ENCODE results near the gene FCN1. TPM values are rescaled to one million over a fixed set of nuclear protein-coding genes. Genes with fewer than 3 reads are reported as not detected.

FCN1 gene
- total RNA-seq, 1 experiment from 2014 or later: not detected

DNA sequence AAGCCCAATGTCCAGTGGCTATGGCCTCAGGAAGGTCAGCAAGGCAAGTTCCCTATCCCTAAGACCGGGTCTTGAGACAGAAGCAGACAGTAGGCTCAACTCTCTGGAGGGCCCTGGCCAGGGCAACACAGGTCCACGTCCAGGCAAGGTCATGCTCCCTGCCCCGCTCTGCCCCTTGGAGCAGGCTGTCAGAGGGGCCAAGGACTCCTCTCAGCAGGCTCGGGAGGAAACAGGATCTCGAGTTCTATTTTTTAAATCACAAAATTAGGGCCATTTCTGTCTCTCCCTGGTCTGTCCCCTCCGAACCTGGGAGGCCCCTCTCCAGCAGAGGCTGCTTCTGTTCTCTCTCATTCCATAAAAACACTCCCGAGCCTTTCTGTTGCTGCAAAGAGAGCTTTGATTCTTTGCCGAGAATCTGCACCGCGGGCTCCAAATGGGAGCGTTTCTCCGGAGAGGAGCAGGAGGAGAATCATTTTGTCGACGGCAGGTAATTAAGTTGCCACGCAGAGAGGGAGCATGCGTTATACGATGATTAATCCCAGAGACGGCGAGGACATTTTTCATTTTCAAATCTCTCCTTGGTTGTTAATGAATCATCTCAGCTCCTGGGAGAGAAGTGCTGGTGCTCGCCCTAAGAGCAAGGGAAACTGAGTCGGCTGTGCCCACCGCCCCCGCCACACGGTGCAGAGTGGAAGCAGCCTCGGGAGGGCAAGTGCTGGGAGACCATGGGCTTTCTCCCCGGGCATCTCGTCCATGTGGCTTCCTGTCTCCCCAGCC, 24.5 kb upstream of the FCN1 start:
- DNase-seq (no peak), ATAC-seq (no peak)
- POLR2A ChIA-PET (ENCODE audit: unreplicated experiment): no interaction called here
- no peak overlapping the region for H3K9ac ChIP-seq (ENCODE audit: low read length)
- H3K9me2 ChIP-seq (replicated peaks; ENCODE audit: low read length): no peaks in the 10 kb centered on the region
- H3K4me2 ChIP-seq (ENCODE audit: low read length): no peak overlapping the region
- no TSS peak for BruUV-seq (replicated peaks)
- H3K4me3 ChIP-seq (ENCODE audit: low read length): no peak overlapping the region
- no peaks in the 10 kb centered on the region for H3K4me1 ChIP-seq (ENCODE audit: insufficient read depth, low read length)
- no peaks in the 10 kb centered on the region for H3K9me3 ChIP-seq (ENCODE audit: low read length)
- no peaks in the 10 kb centered on the region for H3K36me3 ChIP-seq (ENCODE audit: low read depth, low read length)
- intact Hi-C loops (cut with micrococcal nuclease): no loop called here
- no peaks in the 10 kb centered on the region for H4K20me1 ChIP-seq (ENCODE audit: low read length)
- H3K27me3 ChIP-seq (ENCODE audit: low read length): peaks cover 19% of the 10 kb centered on the region; the same call in 1 of the 2 replicates
- no peaks in the 10 kb centered on the region for H3K79me2 ChIP-seq (ENCODE audit: low read length)
- TF ChIP-seq EZH2 (IDR thresholded peaks at IDR 0.05; ENCODE audit: low read length, unreplicated experiment) (no peak), EZH2phosphoT487 (IDR thresholded peaks at IDR 0.05; ENCODE audit: borderline replicate concordance, low read length) (no peak)
- TF ChIP-seq, protein P1, sequence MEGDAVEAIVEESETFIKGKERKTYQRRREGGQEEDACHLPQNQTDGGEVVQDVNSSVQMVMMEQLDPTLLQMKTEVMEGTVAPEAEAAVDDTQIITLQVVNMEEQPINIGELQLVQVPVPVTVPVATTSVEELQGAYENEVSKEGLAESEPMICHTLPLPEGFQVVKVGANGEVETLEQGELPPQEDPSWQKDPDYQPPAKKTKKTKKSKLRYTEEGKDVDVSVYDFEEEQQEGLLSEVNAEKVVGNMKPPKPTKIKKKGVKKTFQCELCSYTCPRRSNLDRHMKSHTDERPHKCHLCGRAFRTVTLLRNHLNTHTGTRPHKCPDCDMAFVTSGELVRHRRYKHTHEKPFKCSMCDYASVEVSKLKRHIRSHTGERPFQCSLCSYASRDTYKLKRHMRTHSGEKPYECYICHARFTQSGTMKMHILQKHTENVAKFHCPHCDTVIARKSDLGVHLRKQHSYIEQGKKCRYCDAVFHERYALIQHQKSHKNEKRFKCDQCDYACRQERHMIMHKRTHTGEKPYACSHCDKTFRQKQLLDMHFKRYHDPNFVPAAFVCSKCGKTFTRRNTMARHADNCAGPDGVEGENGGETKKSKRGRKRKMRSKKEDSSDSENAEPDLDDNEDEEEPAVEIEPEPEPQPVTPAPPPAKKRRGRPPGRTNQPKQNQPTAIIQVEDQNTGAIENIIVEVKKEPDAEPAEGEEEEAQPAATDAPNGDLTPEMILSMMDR (conservative IDR thresholded peaks at IDR 0.05; ENCODE audit: low read depth, low read length): no peak
- H2AFZ ChIP-seq (ENCODE audit: low read length): no peak overlapping the region
- no peaks in the 10 kb centered on the region for H3F3A ChIP-seq (ENCODE audit: low read length, unreplicated experiment)
- no peak overlapping the region for H3K27ac ChIP-seq (ENCODE audit: low read length)
- CTCF ChIA-PET: no interaction called here

DNA sequence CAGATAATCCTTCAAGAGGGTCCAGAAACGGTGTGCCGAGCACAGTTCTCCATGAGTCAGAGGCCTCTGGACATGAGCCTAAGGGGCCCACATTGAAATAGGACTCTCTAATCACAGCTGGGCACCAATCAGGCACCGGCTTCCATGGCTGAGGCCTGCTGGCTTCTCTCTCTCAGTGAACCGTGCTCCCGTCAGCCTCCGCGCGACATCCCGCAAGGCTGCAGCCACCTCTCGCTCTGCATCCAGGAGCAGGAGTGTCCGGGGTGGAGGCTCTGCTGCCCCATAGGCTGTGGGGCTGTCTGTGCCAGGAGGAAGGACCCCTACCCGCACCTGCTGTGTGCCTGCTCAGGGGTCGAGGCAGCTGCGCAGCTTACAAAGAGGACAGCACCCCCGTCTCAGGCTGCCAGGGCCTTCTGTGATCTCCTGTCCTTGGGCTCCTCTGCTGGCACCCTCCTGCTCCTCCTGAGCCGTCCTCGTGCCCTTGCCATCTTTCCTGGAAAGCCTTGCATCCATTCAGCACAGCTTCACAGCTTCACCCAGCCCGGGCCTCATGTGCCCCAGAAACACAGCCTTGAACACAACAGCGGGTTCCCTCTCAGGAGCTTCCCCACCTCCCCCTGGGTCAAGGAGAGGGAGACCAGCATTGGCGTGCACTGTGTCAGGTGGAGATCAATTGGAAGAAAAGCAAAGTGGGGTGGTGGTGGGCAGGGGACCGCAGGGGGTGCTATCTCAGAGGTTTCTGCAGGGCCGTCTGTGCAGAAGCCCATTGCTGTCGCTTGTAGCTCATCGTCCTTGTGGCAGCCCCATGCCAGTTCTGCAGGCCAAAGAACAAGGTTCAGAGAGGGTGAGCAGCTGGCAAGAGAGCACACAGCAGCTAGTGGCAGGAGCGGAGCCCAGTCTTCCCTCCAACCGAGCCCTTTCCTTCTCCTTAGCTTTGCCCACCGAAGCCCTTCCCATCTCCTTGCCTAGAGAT, 22.8 kb upstream of the FCN1 start:
- Histone ChIP-seq H3K4me1 (ENCODE audit: insufficient read depth, low read length) (no peaks in the 10 kb centered on the region), H3K4me2 (ENCODE audit: low read length) (no peak overlapping the region), H3K9me3 (ENCODE audit: low read length) (no peaks in the 10 kb centered on the region), H3K9me2 (replicated peaks; ENCODE audit: low read length) (no peaks in the 10 kb centered on the region), H4K20me1 (ENCODE audit: low read length) (no peaks in the 10 kb centered on the region), H3F3A (ENCODE audit: low read length, unreplicated experiment) (no peaks in the 10 kb centered on the region), H3K36me3 (ENCODE audit: low read depth, low read length) (no peaks in the 10 kb centered on the region), H3K79me2 (ENCODE audit: low read length) (no peaks in the 10 kb centered on the region), H3K9ac (ENCODE audit: low read length) (no peak overlapping the region), H3K27ac (ENCODE audit: low read length) (no peak overlapping the region), H3K4me3 (ENCODE audit: low read length) (no peak overlapping the region), H2AFZ (ENCODE audit: low read length) (no peak overlapping the region), H3K27me3 (ENCODE audit: low read length) (peaks cover 35% of the 10 kb centered on the region)
- BruUV-seq (replicated peaks): no TSS peak
- ATAC-seq (no peak), DNase-seq (no peak)
- intact Hi-C loops (cut with micrococcal nuclease): no loop called here
- TF ChIP-seq, protein P1 (conservative IDR thresholded peaks at IDR 0.05; ENCODE audit: low read depth, low read length): no peak
- TF ChIP-seq EZH2 (IDR thresholded peaks at IDR 0.05; ENCODE audit: low read length, unreplicated experiment) (no peak), EZH2phosphoT487 (IDR thresholded peaks at IDR 0.05; ENCODE audit: borderline replicate concordance, low read length) (no peak)
- ChIA-PET CTCF (no interaction called here), POLR2A (ENCODE audit: unreplicated experiment) (no interaction called here)
